Pancreas (tissue), 10 donors: ENCODE data around the gene DNAJB8. TPM values are rescaled to one million over a fixed set of nuclear protein-coding genes. Genes with fewer than 3 reads are reported as not detected.

Source experiments
- ATAC-seq, 4 donors: fragments of 200-7000 bp; cut with Tn5 transposase; one replicate each; pipeline versions ENCODE4 v1.8.0 to v1.9.1; 2020; ENCODE audit warnings: mild to moderate bottlenecking in 4 of 4, moderate library complexity in 4 of 4
- DNase-seq, 6 donors: peaks; one replicate each; pipeline ENCODE4 v3.0.0-alpha.2; 2020
- FAIRE-seq: peaks from 2 replicates; lab custom pipeline; 2012; peaks lifted over from hg19 to GRCh38; lab: Jason Lieb, UNC
- H3K27ac ChIP-seq, 4 donors: fragments of 200-600 bp; sonication (generic); 1 replicate in 3 of 4; 2 replicates in 1 of 4; pipeline versions ENCODE4 v1.5.0 to v1.8.0; 2020
- H3K27me3 ChIP-seq, 4 donors: fragments of 200-600 bp; one replicate each; pipeline ENCODE4 v1.8.0; 2021
- H3K36me3 ChIP-seq, 3 donors: fragments of 200-600 bp; sonication (generic) in 1 of 3; one replicate each; pipeline versions ENCODE4 v1.5.0 to v1.8.0; 2020 to 2021
- H3K4me1 ChIP-seq, 3 donors: fragments of 200-600 bp; one replicate each; pipeline ENCODE4 v1.8.0; 2021
- H3K4me3 ChIP-seq, 4 donors: fragments of 200-600 bp; sonication (generic) in 2 of 4; one replicate each; pipeline versions ENCODE4 v1.5.0 to v1.8.0; 2020 to 2021
- H3K9me3 ChIP-seq, 4 donors: fragments of 200-600 bp; one replicate each; pipeline ENCODE4 v1.8.0; 2021
- WGBS, 2 donors: extraction: QIAGEN DNeasy Blood & Tissue Kit; methylation state at CpG; one replicate each; pipeline ENCODE4 v1.1.7; 2013; 5-methylcytosine and 5-hydroxymethylcytosine counted together
- intact Hi-C, 3 donors: fragments of 100-400 bp; cut with DNase I; formaldehyde crosslinking; loops; one replicate each; pipeline versions ENCODE4 v1.11.1 to v1.14.2; 2022
- polyA plus RNA-seq, 2 donors: library from polyadenylated mRNA; stranded (reverse); fragments of 200-250 nt; gene quantifications; one replicate each; pipeline ENCODE4 v1.2.3, GENCODE V29; 2013
- total RNA-seq, 6 donors: library from RNA; stranded (reverse); fragmentation: NEBNext Ultra II Directional in 4 of 6; extraction: Animal tissue kit (Norgen Biotek cat#: 25700) in 4 of 6; gene quantifications; one replicate each; pipeline versions ENCODE4 v1.2.1 to v1.2.4, GENCODE V29; 2021 to 2023
- TF ChIP-seq, protein P1 (sequence below), 4 donors: fragments of 200-600 bp; sonication (generic) in 3 of 4; IDR thresholded peaks; one replicate each; pipeline versions ENCODE4 v1.5.0 to v1.8.0; 2021; ENCODE audit warnings: antibody characterized with exemption in 4 of 4
- donor health status: healthy with polysubstance abuse.
- donor health status: DM: no; HTN: no; CAD: no; lungs with moderate emphysema.
- donor health status: DM: no; HTN: no; CAD: no.
- donor health status: control.
- donor health status: control.
- donor health status: Bipolar disorder and iron deficiency.
- donor health status: DM: yes; HTN: yes; CAD: no.
- donor health status: DM: no; HTN: no; CAD: no.
- donor health status: DM: no; HTN: no; CAD: no.
- donor health status: DM: yes; HTN: yes; CAD: no.

The DNAJB8 gene
- total and polyA plus RNA-seq, 8 donors: not detected

- peak in 3 of 6 donors; percentile 21 to 77 (median 54) for DNase-seq
- no peak for FAIRE-seq
These were observed 18.9 kb upstream of the DNAJB8 start for GRCh38 chr3:128485282-128486204.

GRCh38 chr3:128484404-128485281, 18.0 kb upstream of the DNAJB8 start:
- H3K27me3 ChIP-seq: no peaks in the 10 kb centered on the region
- intact Hi-C loops: no loop called here
- FAIRE-seq: no peak

More at GRCh38 chr3:128485282-128486204, 18.9 kb upstream of the DNAJB8 start:
- Histone ChIP-seq H3K4me3 (peak overlapping the region in 1 of 4 donors; percentile 73), H3K27me3 (no peaks in the 10 kb centered on the region), H3K36me3 (no peaks in the 10 kb centered on the region), H3K9me3 (no peaks in the 10 kb centered on the region), H3K27ac (no peak overlapping the region), H3K4me1 (peaks cover 0 to 3% (median 0%) of the 10 kb centered on the region in 3 donors)
- intact Hi-C loops: no loop called here
- ATAC-seq: no peak
- 56 to 66% methylated on average over 29 of the region's 29 CpGs for WGBS, 2 donors
- TF ChIP-seq, protein P1, sequence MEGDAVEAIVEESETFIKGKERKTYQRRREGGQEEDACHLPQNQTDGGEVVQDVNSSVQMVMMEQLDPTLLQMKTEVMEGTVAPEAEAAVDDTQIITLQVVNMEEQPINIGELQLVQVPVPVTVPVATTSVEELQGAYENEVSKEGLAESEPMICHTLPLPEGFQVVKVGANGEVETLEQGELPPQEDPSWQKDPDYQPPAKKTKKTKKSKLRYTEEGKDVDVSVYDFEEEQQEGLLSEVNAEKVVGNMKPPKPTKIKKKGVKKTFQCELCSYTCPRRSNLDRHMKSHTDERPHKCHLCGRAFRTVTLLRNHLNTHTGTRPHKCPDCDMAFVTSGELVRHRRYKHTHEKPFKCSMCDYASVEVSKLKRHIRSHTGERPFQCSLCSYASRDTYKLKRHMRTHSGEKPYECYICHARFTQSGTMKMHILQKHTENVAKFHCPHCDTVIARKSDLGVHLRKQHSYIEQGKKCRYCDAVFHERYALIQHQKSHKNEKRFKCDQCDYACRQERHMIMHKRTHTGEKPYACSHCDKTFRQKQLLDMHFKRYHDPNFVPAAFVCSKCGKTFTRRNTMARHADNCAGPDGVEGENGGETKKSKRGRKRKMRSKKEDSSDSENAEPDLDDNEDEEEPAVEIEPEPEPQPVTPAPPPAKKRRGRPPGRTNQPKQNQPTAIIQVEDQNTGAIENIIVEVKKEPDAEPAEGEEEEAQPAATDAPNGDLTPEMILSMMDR (IDR thresholded peaks at IDR 0.05): no peak

DNA sequence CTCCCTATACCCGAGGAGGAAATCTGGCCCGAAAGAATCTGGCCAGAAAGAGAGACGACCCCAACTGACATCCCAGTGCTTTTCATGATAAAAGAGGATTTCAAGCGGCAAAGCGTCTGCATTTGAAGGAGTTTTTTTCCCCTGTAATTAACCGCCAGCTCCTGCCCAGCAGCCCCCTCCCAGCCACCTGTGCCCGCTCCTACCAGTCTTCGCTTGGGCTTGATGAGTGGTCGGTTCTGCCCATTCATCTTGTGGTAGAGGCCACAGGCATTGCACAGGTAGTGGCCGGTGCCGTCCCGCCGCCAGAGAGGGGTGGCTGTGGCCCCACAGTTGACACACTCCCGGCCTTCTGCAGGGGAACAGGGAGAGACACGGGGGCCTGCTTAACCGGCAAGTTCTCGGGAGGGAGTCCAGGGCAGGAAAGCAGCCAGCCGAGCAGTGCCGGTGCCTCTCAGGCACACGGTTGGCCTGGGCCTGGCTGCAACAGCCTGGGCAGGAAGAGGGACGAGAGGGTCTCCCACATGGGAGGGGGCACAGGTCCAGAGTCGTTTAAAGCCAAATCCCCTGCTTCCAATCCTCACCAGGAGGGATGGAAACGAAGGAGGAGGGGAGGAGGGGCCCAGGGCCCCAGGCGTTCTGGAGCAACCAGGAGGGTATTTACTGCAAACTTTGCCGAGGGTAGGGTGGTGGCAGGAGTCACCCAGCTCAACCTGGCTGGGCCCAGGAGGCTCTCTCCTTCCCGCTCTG, 17.1 kb upstream of the DNAJB8 start:
- Histone ChIP-seq H3K9me3 (no peaks in the 10 kb centered on the region), H3K4me3 (no peak overlapping the region), H3K4me1 (peaks cover 0 to 3% (median 0%) of the 10 kb centered on the region in 3 donors), H3K27me3 (no peaks in the 10 kb centered on the region), H3K36me3 (no peaks in the 10 kb centered on the region), H3K27ac (no peak overlapping the region)
- 61 to 62% methylated on average over 26 of the region's 26 CpGs for WGBS, 2 donors
- ATAC-seq (no peak), DNase-seq (no peak), FAIRE-seq (no peak)
- intact Hi-C loops: no loop called here
- TF ChIP-seq, protein P1 (IDR thresholded peaks at IDR 0.05): no peak

More at GRCh38 chr3:128484404-128485281, 18.0 kb upstream of the DNAJB8 start:
- no peaks in the 10 kb centered on the region for H3K9me3 ChIP-seq
- no peaks in the 10 kb centered on the region for H3K36me3 ChIP-seq
- peaks cover 0 to 3% (median 0%) of the 10 kb centered on the region in 3 donors for H3K4me1 ChIP-seq
- 58 to 59% methylated on average over 16 of the region's 16 CpGs for WGBS, 2 donors
- H3K4me3 ChIP-seq: no peak overlapping the region
- DNase-seq (peak in 1 of 6 donors; percentile 22), ATAC-seq (no peak)
- H3K27ac ChIP-seq: no peak overlapping the region
- TF ChIP-seq, protein P1 (IDR thresholded peaks at IDR 0.05): no peak

DNA sequence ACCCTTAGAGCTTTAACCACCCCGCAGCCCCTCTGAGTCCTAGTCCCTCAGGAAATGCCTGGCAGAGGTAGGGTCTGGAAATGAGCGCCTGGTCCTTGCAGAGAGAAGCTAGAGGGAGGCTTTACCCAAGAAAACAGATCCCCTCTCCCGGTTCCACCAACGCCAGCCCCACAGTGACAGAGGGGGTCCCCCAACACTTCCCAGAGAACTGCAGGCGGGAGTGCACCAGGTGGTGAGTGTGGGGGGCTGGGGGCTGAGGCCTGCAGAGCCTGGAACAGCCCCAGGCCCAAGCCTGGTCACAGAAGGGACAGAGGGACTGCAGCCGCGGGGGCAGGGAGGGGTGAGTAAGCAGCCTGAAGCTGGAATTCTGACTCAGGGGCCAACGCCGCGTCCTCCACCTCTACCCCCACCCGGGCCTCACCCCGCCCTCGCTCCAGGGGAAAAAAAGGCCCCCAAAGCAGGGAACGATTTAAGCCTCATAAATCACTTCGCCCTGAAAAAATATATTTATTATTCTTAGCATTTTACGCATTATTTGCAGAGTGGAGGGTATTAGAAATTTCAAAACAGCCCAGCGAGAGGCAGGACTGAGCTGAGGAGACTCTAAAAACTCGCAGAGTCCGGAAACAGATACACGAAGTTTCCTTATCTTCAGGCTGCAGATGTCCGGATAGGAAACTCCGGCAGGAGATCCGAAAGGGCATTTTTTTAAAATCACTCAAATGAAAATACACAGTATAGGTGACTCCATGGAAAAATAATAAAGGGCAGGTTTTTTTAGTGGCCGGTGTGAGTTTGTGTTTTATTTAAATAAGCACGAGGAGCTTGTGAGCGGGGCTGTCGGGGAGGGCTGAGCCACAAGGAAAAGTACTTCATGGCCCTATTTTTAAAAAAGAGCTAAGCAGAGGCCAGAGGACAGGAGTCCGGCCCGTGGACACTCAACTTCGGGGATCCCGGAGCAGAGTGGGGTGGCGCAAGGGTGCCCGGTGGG, 16.3 kb upstream of the DNAJB8 start:
- no peaks in the 10 kb centered on the region for H3K27me3 ChIP-seq
- H3K4me3 ChIP-seq: no peak overlapping the region
- WGBS, 2 donors: 54 to 61% methylated on average over 33 of the region's 33 CpGs
- H3K4me1 ChIP-seq: peaks cover 0 to 3% (median 0%) of the 10 kb centered on the region in 3 donors
- H3K27ac ChIP-seq: no peak overlapping the region
- intact Hi-C loops: no loop called here
- ATAC-seq: no peak
- no peak for FAIRE-seq
- peak in 1 of 6 donors; percentile 24 for DNase-seq
- TF ChIP-seq, protein P1 (IDR thresholded peaks at IDR 0.05): no peak
- no peaks in the 10 kb centered on the region for H3K36me3 ChIP-seq
- H3K9me3 ChIP-seq: no peaks in the 10 kb centered on the region
